EH (cell line): ENCODE data around the gene PRH1.

Experiments used
- DNase-seq: peaks from one replicate; pipeline ENCODE4 v3.0.0-alpha.2; 2015; ENCODE audit warnings: low read depth

PRH1 gene

DNA sequence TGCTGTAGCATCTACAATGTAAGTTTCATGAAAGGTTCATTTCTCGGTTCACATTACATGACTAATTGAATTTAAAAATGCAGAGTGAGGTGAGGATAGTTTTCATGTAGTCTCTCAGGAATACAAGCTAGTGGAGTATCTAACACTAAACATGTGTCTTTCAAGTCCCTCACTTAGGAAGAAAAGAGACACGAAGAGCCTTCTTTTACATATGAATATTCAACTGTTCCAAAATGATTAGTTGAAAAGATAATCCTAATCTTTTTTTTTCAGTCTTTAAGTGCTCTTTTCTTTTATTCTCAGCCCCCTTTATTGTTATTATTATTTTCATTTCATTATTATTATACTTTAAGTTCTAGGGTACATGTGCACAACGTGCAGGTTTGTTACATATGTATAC, 45.6 kb downstream of the PRH1 start:
- no peak for DNase-seq
